VCaP (cell line): ENCODE measurements around the gene PANX2.

Experiments used
- H3K27ac ChIP-seq: fragments of 450-650 bp; 2 replicates; pipeline ENCODE4 v1.5.1; 2017
- TF ChIP-seq, protein P1 (sequence below): fragments of 450-650 bp; conservative IDR thresholded peaks from 2 replicates; pipeline ENCODE4 v1.5.1; 2017; ENCODE audit warnings: mild to moderate bottlenecking, moderate library complexity

PANX2 gene

DNA sequence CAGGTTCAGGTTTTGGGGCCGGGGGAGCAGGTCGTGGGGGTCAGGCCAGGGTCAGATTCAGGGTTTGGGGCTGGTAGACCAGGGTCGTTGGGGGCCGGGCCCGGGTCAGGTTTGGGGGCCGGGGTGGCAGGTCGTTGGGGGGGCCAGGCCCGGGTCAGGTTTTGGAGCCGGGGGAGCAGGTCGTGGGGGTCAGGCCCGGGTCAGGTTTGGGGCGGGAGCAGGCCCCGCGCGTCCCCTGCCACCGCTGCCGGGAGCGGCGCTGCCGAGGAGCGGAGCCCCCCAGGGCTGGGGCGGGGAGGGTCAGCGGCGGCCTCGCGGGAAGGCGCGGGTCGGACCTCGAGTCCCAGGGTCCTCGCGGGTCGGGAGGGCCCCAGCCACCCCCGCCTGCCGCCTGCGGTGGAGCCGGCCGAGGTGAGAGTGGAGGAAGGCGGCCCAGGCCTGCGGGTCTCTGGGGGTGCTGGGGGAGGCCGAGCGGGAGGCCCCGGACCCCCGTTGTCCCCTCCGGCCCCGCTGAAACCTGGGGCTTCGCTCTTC lies 15.7 kb downstream of the PANX2 start:
- peak overlapping the region; percentile 73; the same call in 1 of the 2 replicates for H3K27ac ChIP-seq

DNA sequence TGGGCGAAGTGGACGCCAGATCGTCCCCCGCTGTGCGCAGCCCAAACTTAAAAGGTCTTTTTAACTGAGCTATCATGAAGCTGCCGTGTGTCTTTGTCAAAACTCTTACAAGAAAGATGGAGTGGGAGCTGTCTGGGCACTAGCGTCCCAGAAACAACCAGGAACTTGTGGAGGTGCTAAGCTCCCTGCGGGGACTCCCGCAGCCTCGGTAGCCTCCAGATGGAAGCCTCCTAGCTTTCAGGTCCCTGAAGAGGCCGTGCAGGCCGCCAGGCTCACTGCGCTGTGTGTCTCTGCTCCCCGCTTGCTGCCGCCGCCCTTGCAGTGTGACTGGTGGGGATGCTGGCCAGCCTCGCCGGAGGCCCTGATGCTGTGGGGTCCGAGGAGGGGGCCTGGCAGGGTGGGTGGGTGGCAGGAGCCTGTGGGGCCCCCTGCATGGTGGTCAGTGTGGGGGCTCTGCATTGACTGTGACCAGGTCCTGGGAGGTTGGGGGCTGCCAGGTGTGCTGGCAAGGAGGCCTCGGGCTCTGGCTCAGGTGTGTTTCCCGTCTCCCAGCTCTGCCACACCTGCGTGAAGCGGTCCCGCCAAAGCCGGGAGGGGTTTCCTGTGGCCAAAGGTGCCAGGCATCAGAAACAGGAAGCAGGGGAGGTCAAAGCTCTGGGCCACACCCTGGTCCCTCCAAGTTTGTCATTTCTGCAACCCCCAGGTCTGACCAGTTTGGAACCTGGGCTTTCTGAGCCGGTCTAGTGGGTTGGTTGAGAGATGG lies 16.4 kb downstream of the PANX2 start:
- H3K27ac ChIP-seq, result peak overlapping the region; percentile 73; the same call in 1 of the 2 replicates
- TF ChIP-seq, protein P1, sequence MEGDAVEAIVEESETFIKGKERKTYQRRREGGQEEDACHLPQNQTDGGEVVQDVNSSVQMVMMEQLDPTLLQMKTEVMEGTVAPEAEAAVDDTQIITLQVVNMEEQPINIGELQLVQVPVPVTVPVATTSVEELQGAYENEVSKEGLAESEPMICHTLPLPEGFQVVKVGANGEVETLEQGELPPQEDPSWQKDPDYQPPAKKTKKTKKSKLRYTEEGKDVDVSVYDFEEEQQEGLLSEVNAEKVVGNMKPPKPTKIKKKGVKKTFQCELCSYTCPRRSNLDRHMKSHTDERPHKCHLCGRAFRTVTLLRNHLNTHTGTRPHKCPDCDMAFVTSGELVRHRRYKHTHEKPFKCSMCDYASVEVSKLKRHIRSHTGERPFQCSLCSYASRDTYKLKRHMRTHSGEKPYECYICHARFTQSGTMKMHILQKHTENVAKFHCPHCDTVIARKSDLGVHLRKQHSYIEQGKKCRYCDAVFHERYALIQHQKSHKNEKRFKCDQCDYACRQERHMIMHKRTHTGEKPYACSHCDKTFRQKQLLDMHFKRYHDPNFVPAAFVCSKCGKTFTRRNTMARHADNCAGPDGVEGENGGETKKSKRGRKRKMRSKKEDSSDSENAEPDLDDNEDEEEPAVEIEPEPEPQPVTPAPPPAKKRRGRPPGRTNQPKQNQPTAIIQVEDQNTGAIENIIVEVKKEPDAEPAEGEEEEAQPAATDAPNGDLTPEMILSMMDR, result no peak

More for the DNA sequence above, 15.7 kb downstream of the PANX2 start:
- TF ChIP-seq, protein P1, result no peak

DNA sequence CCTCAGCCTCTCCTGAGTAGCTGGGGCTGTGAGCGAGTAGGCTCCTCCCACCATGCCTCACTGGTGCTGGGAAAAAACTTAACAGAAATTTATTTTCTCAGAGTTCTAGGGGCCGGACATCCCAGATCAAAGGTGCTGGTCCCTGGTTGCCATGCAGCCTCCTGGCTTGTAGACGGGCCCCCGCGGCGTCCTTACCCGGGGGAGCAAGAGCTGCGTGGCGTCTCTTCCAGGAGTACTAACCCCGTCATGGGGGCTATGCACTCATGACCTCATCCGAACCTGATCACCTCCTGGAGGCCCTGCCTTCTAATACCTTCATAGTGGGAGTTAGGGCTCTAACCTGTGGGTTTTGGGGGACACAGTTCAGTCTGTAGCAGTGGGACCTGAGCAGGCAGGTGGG lies 17.8 kb downstream of the PANX2 start:
- peak overlapping the region; percentile 55; the same call in 1 of the 2 replicates for H3K27ac ChIP-seq
- TF ChIP-seq, protein P1, result no peak

DNA sequence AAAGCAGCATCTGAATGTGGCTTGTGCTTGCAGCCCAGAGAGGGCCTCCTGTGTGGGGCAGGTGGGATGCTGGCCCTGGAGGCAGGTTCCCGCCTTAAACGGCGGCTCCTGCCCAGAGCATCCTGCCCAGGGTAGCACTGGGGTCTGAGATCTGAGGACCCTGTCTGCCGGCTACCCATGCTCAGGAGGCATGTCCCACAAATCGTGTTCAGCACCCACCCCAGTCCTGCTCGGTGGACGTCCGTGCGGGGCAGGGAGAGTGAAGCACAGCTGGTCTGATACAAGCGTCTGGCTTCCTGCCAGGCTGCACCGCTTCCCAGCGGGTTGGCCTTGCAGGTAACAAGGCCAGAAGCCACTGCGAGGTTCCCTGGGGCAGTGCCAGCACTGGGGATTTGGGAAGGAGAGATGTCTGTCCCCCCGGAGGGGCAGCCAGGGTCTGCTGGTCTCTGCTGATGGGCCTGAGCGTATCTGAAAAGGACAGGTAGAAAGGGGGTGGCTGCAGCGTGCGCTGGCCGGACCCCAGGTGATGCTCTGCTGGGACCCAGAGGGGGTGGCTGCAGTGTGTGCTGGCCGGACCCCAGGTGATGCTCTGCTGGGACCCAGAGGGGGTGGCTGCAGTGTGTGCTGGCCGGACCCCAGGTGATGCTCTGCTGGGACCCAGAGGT lies 18.8 kb downstream of the PANX2 start:
- peak overlapping the region; percentile 55 for H3K27ac ChIP-seq

DNA sequence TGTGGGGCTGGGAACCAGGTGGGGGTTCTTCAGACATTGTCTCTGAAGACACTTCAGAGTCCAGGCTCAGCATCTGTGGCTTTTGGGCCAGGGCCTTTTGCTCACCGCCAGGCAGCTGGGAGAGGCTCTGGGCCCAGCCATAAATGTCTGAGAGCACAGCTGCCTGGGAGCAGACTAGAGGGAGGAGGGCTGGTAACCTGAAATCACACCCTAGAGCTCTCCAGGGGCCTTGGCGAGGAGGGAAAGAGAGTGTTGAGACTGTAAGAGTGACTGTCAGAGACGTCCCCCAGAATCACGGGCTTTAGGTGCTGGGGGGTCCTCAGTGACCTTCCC lies 19.3 kb downstream of the PANX2 start:
- TF ChIP-seq, protein P1, result no peak

More for the DNA sequence above, 18.8 kb downstream of the PANX2 start:
- TF ChIP-seq, protein P1, result no peak

DNA sequence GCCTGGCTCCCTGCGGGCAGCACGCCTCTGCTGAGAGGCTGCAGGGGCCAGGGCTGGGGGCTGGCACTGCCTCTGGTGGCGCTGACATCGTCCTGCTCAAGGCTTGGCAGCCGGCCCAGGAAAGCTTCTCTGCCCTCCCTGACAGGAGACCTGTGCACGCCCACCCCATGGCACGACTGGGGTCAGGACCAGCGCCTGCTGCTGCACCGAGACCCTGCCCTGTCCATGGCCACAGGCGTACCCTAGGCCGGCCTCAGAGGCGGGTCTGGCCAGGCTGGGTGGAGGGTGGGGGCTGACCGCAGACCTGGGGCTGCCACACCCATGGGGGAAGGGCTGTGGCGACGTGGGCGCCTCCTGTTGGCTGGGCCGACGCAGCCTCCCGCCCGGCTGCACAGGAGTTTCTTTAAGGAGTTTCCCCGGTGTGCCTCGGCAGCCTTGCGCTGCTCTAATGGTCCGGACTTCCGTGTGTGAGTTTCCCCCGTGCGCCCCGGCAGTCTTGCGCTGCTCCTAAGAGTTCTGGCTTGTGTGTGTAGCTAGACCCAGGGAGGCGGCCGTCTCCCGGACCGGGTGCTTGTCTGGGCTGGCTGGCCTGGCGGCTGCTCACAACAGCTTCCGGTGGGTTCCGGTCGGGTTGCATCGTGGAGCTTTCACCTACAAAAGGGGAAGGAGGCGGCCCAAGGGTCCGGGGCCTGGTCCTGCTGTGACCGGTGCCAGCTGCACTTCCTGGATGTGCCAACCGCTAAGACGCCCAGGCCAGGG lies 19.8 kb downstream of the PANX2 start:
- TF ChIP-seq, protein P1, result peak; percentile 30; the same call in 1 of the 2 replicates
- H3K27ac ChIP-seq, result peak overlapping the region; percentile 55

More for the DNA sequence above, 19.3 kb downstream of the PANX2 start:
- H3K27ac ChIP-seq, result peak overlapping the region; percentile 55
